GM12872 (cell line): ENCODE results near the gene PAQR4.
A peak's percentile ranks its signal among the peaks of the same experiment; 100 is the strongest.

Experiments
- CTCF ChIP-seq: IDR thresholded peaks from 3 replicates; pipeline ENCODE4 v1.5.1; 2011; ENCODE audit warnings: low read depth, mild to moderate bottlenecking, low read length, moderate library complexity; ENCODE audit not compliant: insufficient read depth

PAQR4 gene

GRCh38 chr16:3020604-3021448 lies 51.7 kb downstream of the PAQR4 start:
- no peak for TF ChIP-seq CTCF

- peak; percentile 51 for TF ChIP-seq CTCF
These were observed 52.5 kb downstream of the PAQR4 start for GRCh38 chr16:3021449-3022207.

- no peak for TF ChIP-seq CTCF
These were observed 53.1 kb downstream of the PAQR4 start for GRCh38 chr16:3022208-3022683.

- no peak for TF ChIP-seq CTCF
These were observed 53.7 kb downstream of the PAQR4 start for GRCh38 chr16:3022684-3023414.
